Transverse colon (tissue), 4 donors: ENCODE measurements around the gene SUGCT. TPM values are rescaled to one million over a fixed set of nuclear protein-coding genes. Genes with fewer than 3 reads are reported as not detected.

Experiments used
- DNase-seq: peaks from one replicate; pipeline ENCODE4 v3.0.0-alpha.2; 2019
- H3K27ac ChIP-seq, 4 donors: fragments of 200-600 bp; sonication (generic); 2 replicates each; pipeline ENCODE4 v1.5.1; 2016 to 2018; ENCODE audit warnings: inconsistent platforms in 4 of 4
- H3K27me3 ChIP-seq: fragments of 200-600 bp; sonication (generic); 2 replicates; pipeline ENCODE4 v1.5.1; 2017; ENCODE audit warnings: inconsistent platforms
- H3K36me3 ChIP-seq, 4 donors: fragments of 200-600 bp; sonication (generic); 2 replicates each; pipeline ENCODE4 v1.5.1; 2017 to 2019; ENCODE audit warnings: inconsistent platforms in 4 of 4
- H3K4me1 ChIP-seq, 4 donors: fragments of 200-600 bp; sonication (generic); 2 replicates each; pipeline ENCODE4 v1.5.1; 2017 to 2020; ENCODE audit warnings: inconsistent platforms in 4 of 4
- H3K4me3 ChIP-seq, 4 donors: fragments of 200-600 bp; sonication (generic); 1 replicate in 1 of 4; 2 replicates in 3 of 4; pipeline versions ENCODE4 v1.5.1 to v1.6.1; 2017 to 2019; ENCODE audit warnings: inconsistent platforms in 4 of 4
- H3K9me3 ChIP-seq, 2 donors: fragments of 200-600 bp; sonication (generic); 2 replicates each; pipeline ENCODE4 v1.5.1; 2017 to 2019; ENCODE audit warnings: inconsistent platforms in 2 of 2
- EP300 ChIP-seq: sonication (generic); formaldehyde crosslinking; IDR thresholded peaks from one replicate; pipeline ENCODE4 v1.6.1; 2017; ENCODE audit warnings: antibody characterized with exemption, low read depth
- POLR2A ChIP-seq: fragments of 450-650 bp; IDR thresholded peaks from one replicate; pipeline ENCODE4 v1.6.1; 2016; ENCODE audit warnings: antibody characterized with exemption, mild to moderate bottlenecking, moderate library complexity
- POLR2AphosphoS5 ChIP-seq, 3 donors: sonication (generic); formaldehyde crosslinking; IDR thresholded peaks; one replicate each; pipeline ENCODE4 v1.6.1; 2016; ENCODE audit warnings: antibody characterized with exemption in 3 of 3
- WGBS, 2 donors: methylation state at CpG; one replicate each; pipeline ENCODE4 v1.1.5; 2018; ENCODE audit warnings: low coverage in 1 of 2; 5-methylcytosine and 5-hydroxymethylcytosine counted together
- in situ Hi-C, 4 donors: fragments of 200-750 bp; cut with MboI; loops; one replicate each; pipeline versions ENCODE4 v1.15.0 to v1.15.1; 2017; ENCODE audit warnings: low sequenced_read_pairs in 3 of 4, low pct_ligation_motif_present in 1 of 4, low pct_unique_long_range_greater_than_20kb in 1 of 4
- intact Hi-C: fragments of 100-400 bp; cut with DNase I; formaldehyde crosslinking; loops from one replicate; pipeline ENCODE4 v1.15.1; 2023; ENCODE audit warnings: low total_unique reads
- total RNA-seq, 4 donors: library from RNA; depleted of rRNA; stranded (reverse); fragments of >200 nt; gene quantifications; one replicate each; pipeline ENCODE4 v1.1.0, GENCODE V29; 2016
- TF ChIP-seq, protein P1 (sequence below), 5 experiments: fragments of 200-600 bp in 3 of 5; fragments of 450-650 bp in 2 of 5; sonication (generic) in 3 of 5; IDR thresholded peaks; 1 replicate in 2 of 5; 2 replicates in 3 of 5; pipeline ENCODE4 v1.5.1; 2016 to 2017; ENCODE audit warnings: antibody characterized with exemption in 5 of 5, inconsistent platforms in 3 of 5, mild to moderate bottlenecking in 2 of 5, moderate library complexity in 1 of 5

Gene SUGCT
- total RNA-seq, 4 donors from 2014 or later, result 2.6 to 44.5 (median 15.9) TPM

GRCh38 chr7:40356312-40356711, 221.5 kb downstream of the SUGCT start:
- Histone ChIP-seq H3K9me3 (no peaks in the 10 kb centered on the region), H3K27me3 (no peaks in the 10 kb centered on the region), H3K4me3 (no peak overlapping the region), H3K36me3 (no peaks in the 10 kb centered on the region), H3K27ac (no peak overlapping the region), H3K4me1 (no peaks in the 10 kb centered on the region)
- WGBS, 2 donors, result 86 to 89% methylated on average over 3 of the region's 3 CpGs
- no peak for TF ChIP-seq POLR2A
- no peak for TF ChIP-seq EP300
- TF ChIP-seq, protein P1, sequence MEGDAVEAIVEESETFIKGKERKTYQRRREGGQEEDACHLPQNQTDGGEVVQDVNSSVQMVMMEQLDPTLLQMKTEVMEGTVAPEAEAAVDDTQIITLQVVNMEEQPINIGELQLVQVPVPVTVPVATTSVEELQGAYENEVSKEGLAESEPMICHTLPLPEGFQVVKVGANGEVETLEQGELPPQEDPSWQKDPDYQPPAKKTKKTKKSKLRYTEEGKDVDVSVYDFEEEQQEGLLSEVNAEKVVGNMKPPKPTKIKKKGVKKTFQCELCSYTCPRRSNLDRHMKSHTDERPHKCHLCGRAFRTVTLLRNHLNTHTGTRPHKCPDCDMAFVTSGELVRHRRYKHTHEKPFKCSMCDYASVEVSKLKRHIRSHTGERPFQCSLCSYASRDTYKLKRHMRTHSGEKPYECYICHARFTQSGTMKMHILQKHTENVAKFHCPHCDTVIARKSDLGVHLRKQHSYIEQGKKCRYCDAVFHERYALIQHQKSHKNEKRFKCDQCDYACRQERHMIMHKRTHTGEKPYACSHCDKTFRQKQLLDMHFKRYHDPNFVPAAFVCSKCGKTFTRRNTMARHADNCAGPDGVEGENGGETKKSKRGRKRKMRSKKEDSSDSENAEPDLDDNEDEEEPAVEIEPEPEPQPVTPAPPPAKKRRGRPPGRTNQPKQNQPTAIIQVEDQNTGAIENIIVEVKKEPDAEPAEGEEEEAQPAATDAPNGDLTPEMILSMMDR (IDR thresholded peaks at IDR 0.05), result no peak
- no peak for TF ChIP-seq POLR2AphosphoS5 (IDR thresholded peaks at IDR 0.05)
- intact Hi-C loops (no loop called here), in situ Hi-C loops (no loop called here)
- no peak for DNase-seq

GRCh38 chr7:40356871-40357709, 222.3 kb downstream of the SUGCT start:
- intact Hi-C loops, result no loop called here
- Histone ChIP-seq H3K27me3 (no peaks in the 10 kb centered on the region), H3K27ac (no peak overlapping the region), H3K4me3 (no peak overlapping the region), H3K36me3 (no peaks in the 10 kb centered on the region), H3K9me3 (no peaks in the 10 kb centered on the region), H3K4me1 (no peaks in the 10 kb centered on the region)
- in situ Hi-C loops, result no loop called here
- 82 to 91% methylated on average over 6 of the region's 6 CpGs for WGBS, 2 donors
- TF ChIP-seq, protein P1 (IDR thresholded peaks at IDR 0.05), result no peak
- TF ChIP-seq POLR2AphosphoS5 (IDR thresholded peaks at IDR 0.05) (no peak), POLR2A (no peak), EP300 (no peak)
- DNase-seq, result no peak

DNA sequence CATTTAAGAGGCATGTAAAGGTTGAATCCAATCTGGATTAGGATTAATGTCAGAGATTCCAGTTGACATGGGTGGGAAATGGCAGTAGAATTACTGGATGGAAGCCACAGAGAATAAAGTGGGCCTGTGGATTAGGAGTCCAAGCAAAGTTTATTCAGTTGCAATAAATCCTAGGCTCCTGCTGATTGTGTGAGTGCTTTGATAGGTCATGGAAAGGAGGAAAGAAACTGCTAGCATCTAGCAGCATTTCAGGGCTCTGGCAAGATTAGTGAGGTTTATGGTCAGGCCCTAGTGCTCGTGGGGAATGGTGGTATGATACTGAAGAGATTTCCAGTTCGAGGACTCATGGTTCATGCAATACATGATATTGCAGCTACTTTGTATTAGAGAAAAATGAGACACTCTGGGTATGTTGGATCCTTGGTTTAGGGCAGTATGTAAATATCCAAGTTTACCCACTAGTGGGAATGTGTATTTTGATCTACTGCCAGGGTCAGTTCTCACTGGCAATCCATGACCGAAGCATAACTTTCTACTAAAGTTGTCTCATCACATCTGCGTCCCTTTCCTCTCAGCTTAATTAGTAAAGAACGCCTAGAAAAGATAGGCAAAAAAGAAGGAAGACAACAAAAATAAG, 235.0 kb downstream of the SUGCT start:
- Histone ChIP-seq H3K9me3 (no peaks in the 10 kb centered on the region), H3K4me3 (no peak overlapping the region), H3K4me1 (no peaks in the 10 kb centered on the region), H3K27ac (no peak overlapping the region), H3K27me3 (no peaks in the 10 kb centered on the region), H3K36me3 (no peaks in the 10 kb centered on the region)
- intact Hi-C loops, result no loop called here
- TF ChIP-seq POLR2AphosphoS5 (IDR thresholded peaks at IDR 0.05) (no peak), POLR2A (no peak), EP300 (no peak)
- TF ChIP-seq, protein P1 (IDR thresholded peaks at IDR 0.05), result no peak
- in situ Hi-C loops, result no loop called here
- no peak for DNase-seq
- 71 to 81% methylated on average over 3 to 5 of the region's 5 CpGs for WGBS, 2 donors

GRCh38 chr7:40371806-40372440, 237.1 kb downstream of the SUGCT start:
- no peak for DNase-seq
- Histone ChIP-seq H3K9me3 (no peaks in the 10 kb centered on the region), H3K36me3 (no peaks in the 10 kb centered on the region), H3K4me3 (no peak overlapping the region), H3K4me1 (no peaks in the 10 kb centered on the region), H3K27ac (no peak overlapping the region), H3K27me3 (no peaks in the 10 kb centered on the region)
- TF ChIP-seq EP300 (no peak), POLR2A (no peak), POLR2AphosphoS5 (IDR thresholded peaks at IDR 0.05) (no peak)
- TF ChIP-seq, protein P1 (IDR thresholded peaks at IDR 0.05), result no peak
- in situ Hi-C loops (no loop called here), intact Hi-C loops (no loop called here)
- 84 to 85% methylated on average over 4 of the region's 4 CpGs for WGBS, 2 donors
